Measurements from ENCODE around the gene ATN1. TPM values are rescaled to one million over a fixed set of nuclear protein-coding genes. Genes with fewer than 3 reads are reported as not detected.

The ATN1 gene
- total and polyA plus RNA-seq, 2 of the 8 experiments (the other 6 are each of a cell fraction or from before 2014, with no cell fraction given) = 20.6 to 73.4 TPM

DNA sequence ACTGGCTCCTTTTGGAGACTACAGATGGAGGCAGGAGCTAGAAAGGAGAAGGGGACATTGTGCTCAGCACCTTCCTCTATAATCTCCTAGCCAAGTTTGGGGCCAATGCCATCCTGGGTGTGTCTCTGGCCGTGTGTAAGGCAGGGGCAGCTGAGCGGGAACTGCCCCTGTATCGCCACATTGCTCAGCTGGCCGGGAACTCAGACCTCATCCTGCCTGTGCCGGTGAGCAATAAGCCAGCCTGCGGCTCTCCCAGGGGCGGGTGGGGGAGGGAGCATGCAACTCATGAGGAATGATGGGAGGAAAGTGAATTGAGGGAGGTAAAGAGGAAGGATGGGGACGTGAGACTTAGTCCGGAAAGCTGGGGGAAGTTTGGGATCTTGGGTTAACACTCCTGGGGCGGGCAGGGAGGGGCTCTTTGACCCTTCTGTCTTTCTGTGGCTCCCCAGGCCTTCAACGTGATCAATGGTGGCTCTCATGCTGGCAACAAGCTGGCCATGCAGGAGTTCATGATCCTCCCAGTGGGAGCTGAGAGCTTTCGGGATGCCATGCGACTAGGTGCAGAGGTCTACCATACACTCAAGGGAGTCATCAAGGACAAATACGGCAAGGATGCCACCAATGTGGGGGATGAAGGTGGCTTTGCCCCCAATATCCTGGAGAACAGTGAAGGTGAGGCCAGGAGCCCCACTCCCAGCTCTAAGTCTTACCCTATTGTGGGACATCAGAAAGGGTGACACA is 10.1 kb upstream of the ATN1 start (continued):
- no peak for TF ChIP-seq JUND (IDR thresholded peaks at IDR 0.05; ENCODE audit: low read length)
- TF ChIP-seq SIRT6 (IDR thresholded peaks at IDR 0.05; ENCODE audit: low read length) = no peak

All from H1 (cell line).